Measurements from ENCODE around the gene CRACR2B. TPM values are rescaled to one million over a fixed set of nuclear protein-coding genes. Genes with fewer than 3 reads are reported as not detected.

The CRACR2B gene
- total and polyA plus RNA-seq, 2 of the 13 experiments (the other 11 are each of a cell fraction or from before 2014, with no cell fraction given): 14.9 to 21.0 TPM

GRCh38 chr11:827146-827896, 398 bp upstream of the CRACR2B start (continued):
- TF ChIP-seq ZNF784 (CRISPR knock-in tag; IDR thresholded peaks at IDR 0.05; ENCODE audit: borderline replicate concordance) (0 out of 2 replicates have a peak, but pooled peaks have one; percentile 57), MTERF4 (CRISPR knock-in tag; IDR thresholded peaks at IDR 0.05) (no peak), ZSCAN9 (CRISPR knock-in tag; IDR thresholded peaks at IDR 0.05; ENCODE audit: borderline replicate concordance) (no peak), PPARG (CRISPR knock-in tag; conservative IDR thresholded peaks at IDR 0.05) (0 out of 2 replicates have a peak, but pooled peaks have one; percentile 12), TMF1 (CRISPR knock-in tag; IDR thresholded peaks at IDR 0.05; ENCODE audit: low read depth) (peak; percentile 32; the same call in 1 of the 2 replicates), ZNF224 (CRISPR knock-in tag; IDR thresholded peaks at IDR 0.05) (0 out of 2 replicates have a peak, but pooled peaks have one; percentile 36), KMT2B (CRISPR knock-in tag; IDR thresholded peaks at IDR 0.05) (peak; percentile 54), LCORL (IDR thresholded peaks at IDR 0.05) (no peak), LCORL (CRISPR knock-in tag; IDR thresholded peaks at IDR 0.05) (peak; percentile 88), NFYB (CRISPR knock-in tag; IDR thresholded peaks at IDR 0.05) (no peak), PCBP1 (IDR thresholded peaks at IDR 0.05; ENCODE audit: borderline replicate concordance, low read depth, low read length) (peak; percentile 53; the same call in 1 of the 2 replicates), JUN (CRISPR knock-in tag; IDR thresholded peaks at IDR 0.05) (no peak), HOXA3 (CRISPR knock-in tag; IDR thresholded peaks at IDR 0.05) (peak; percentile 30; the same call in 1 of the 2 replicates), HINFP (CRISPR knock-in tag; IDR thresholded peaks at IDR 0.05; ENCODE audit: low read depth) (0 out of 2 replicates have a peak, but pooled peaks have one; percentile 23), ZNF296 (CRISPR knock-in tag; conservative IDR thresholded peaks at IDR 0.05) (peak; percentile 83), ZBTB7B (CRISPR knock-in tag; IDR thresholded peaks at IDR 0.05) (0 out of 2 replicates have a peak, but pooled peaks have one; percentile 66), ZNF567 (CRISPR knock-in tag; IDR thresholded peaks at IDR 0.05; ENCODE audit: borderline replicate concordance) (peak; percentile 90; the same call in 1 of the 2 replicates), ZNF468 (CRISPR knock-in tag; IDR thresholded peaks at IDR 0.05) (no peak), ARNT2 (CRISPR knock-in tag; IDR thresholded peaks at IDR 0.05; ENCODE audit: low read depth) (peak; percentile 75), DR1 (CRISPR knock-in tag; IDR thresholded peaks at IDR 0.05) (peak; percentile 57; the same call in 1 of the 2 replicates), ZSCAN25 (CRISPR knock-in tag; IDR thresholded peaks at IDR 0.05) (peak; percentile 69; the same call in 1 of the 2 replicates), HDAC6 (IDR thresholded peaks at IDR 0.05; ENCODE audit: low read depth, low read length) (no peak), ZNF430 (CRISPR knock-in tag; IDR thresholded peaks at IDR 0.05) (peak; percentile 36; the same call in 1 of the 2 replicates), DMAP1 (CRISPR knock-in tag; IDR thresholded peaks at IDR 0.05) (peak; percentile 90), FOXM1 (CRISPR knock-in tag; IDR thresholded peaks at IDR 0.05) (no peak), GPBP1L1 (CRISPR knock-in tag; IDR thresholded peaks at IDR 0.05) (no peak), FOSL2 (CRISPR knock-in tag; IDR thresholded peaks at IDR 0.05) (peak; percentile 29; the same call in 1 of the 2 replicates), ELF1 (CRISPR knock-in tag; IDR thresholded peaks at IDR 0.05) (peak; percentile 73)

All from HepG2 (cell line).